MCF 10A (cell line): ENCODE measurements around the gene SYNPR. TPM values are rescaled to one million over a fixed set of nuclear protein-coding genes. Genes with fewer than 3 reads are reported as not detected.

ENCODE experiments used
- BruUV-seq: library from RNA; stranded (reverse); fragments of 400-500 nt; replicated peaks from 2 replicates; lab custom pipeline; 2021; lab: Mats Ljungman, UMichigan
- CTCF ChIA-PET: fragments of 300-600 bp; sonication (Branson Sonifier 250); formaldehyde crosslinking; extraction: SDS; loops from one replicate; lab custom pipeline; 2021; ENCODE audit warnings: antibody characterized with exemption, inconsistent platforms; lab: Yijun Ruan, JAX
- POLR2A ChIA-PET: fragments of 300-600, 350-650 bp; sonication (Branson Sonifier 250); formaldehyde crosslinking; extraction: SDS; loops from one replicate; lab custom pipeline; 2020; ENCODE audit warnings: antibody characterized with exemption, inconsistent platforms; lab: Yijun Ruan, JAX
- DNase-seq: peaks from one replicate; pipeline ENCODE4 v3.0.0-alpha.2; 2018; ENCODE audit not compliant: unreplicated experiment
- H3K27ac Mint-ChIP-seq: one replicate; pipeline ENCODE4 v1.8.0; 2022; ENCODE audit warnings: mild to moderate bottlenecking, low read depth, mixed read lengths; ENCODE audit not compliant: unreplicated experiment
- H3K27me3 Mint-ChIP-seq: one replicate; pipeline ENCODE4 v1.8.0; 2022; ENCODE audit warnings: mixed read lengths; ENCODE audit not compliant: insufficient read depth, unreplicated experiment
- H3K36me3 Mint-ChIP-seq: one replicate; pipeline ENCODE4 v1.8.0; 2022; ENCODE audit warnings: mild to moderate bottlenecking, moderate library complexity, mixed read lengths; ENCODE audit not compliant: insufficient read depth, unreplicated experiment
- H3K4me1 Mint-ChIP-seq: one replicate; pipeline ENCODE4 v1.8.0; 2022; ENCODE audit warnings: mixed read lengths; ENCODE audit not compliant: insufficient read depth, unreplicated experiment
- H3K4me3 Mint-ChIP-seq: one replicate; pipeline ENCODE4 v1.8.0; 2022; ENCODE audit warnings: mild to moderate bottlenecking, moderate library complexity, mixed read lengths; ENCODE audit not compliant: unreplicated experiment
- H3K9me3 Mint-ChIP-seq: one replicate; pipeline ENCODE4 v1.8.0; 2022; ENCODE audit warnings: mixed read lengths; ENCODE audit not compliant: unreplicated experiment
- CTCF ChIP-seq: fragments of 200-600 bp; IDR thresholded peaks from one replicate; pipeline ENCODE4 v1.8.0; 2022; ENCODE audit warnings: antibody characterized with exemption, mild to moderate bottlenecking; ENCODE audit not compliant: unreplicated experiment
- intact Hi-C: fragments of 100-400 bp; cut with micrococcal nuclease; formaldehyde crosslinking; loops from 2 replicates; pipeline ENCODE4 v1.14.1; 2022
- total RNA-seq: library from RNA; stranded (reverse); gene quantifications from 2 replicates; pipeline ENCODE4 v1.2.3, GENCODE V29; 2022

Gene SYNPR
- total RNA-seq, 1 experiment from 2014 or later = not detected

GRCh38 chr3:63264716-63265115 is 13.4 kb upstream of the SYNPR start:
- Mint-ChIP-seq H3K27me3 (peaks cover 13% of the 10 kb centered on the region), H3K36me3 (no peaks in the 10 kb centered on the region), H3K9me3 (no peaks in the 10 kb centered on the region), H3K4me3 (no peak overlapping the region), H3K27ac (no peak overlapping the region), H3K4me1 (no peaks in the 10 kb centered on the region)
- DNase-seq = no peak
- POLR2A ChIA-PET = no interaction called here
- no peak for TF ChIP-seq CTCF
- intact Hi-C loops = no loop called here
- BruUV-seq = no TSS peak
- CTCF ChIA-PET = no interaction called here

- POLR2A ChIA-PET = no interaction called here
- intact Hi-C loops = no loop called here
- DNase-seq = no peak
- TF ChIP-seq CTCF = no peak
- Mint-ChIP-seq H3K4me1 (no peaks in the 10 kb centered on the region), H3K9me3 (no peaks in the 10 kb centered on the region), H3K27ac (no peak overlapping the region), H3K36me3 (no peaks in the 10 kb centered on the region), H3K4me3 (no peak overlapping the region), H3K27me3 (peaks cover 92% of the 10 kb centered on the region)
- CTCF ChIA-PET = no interaction called here
- no TSS peak for BruUV-seq
These were observed 3.7 kb upstream of the SYNPR start for GRCh38 chr3:63274359-63274758.

DNA sequence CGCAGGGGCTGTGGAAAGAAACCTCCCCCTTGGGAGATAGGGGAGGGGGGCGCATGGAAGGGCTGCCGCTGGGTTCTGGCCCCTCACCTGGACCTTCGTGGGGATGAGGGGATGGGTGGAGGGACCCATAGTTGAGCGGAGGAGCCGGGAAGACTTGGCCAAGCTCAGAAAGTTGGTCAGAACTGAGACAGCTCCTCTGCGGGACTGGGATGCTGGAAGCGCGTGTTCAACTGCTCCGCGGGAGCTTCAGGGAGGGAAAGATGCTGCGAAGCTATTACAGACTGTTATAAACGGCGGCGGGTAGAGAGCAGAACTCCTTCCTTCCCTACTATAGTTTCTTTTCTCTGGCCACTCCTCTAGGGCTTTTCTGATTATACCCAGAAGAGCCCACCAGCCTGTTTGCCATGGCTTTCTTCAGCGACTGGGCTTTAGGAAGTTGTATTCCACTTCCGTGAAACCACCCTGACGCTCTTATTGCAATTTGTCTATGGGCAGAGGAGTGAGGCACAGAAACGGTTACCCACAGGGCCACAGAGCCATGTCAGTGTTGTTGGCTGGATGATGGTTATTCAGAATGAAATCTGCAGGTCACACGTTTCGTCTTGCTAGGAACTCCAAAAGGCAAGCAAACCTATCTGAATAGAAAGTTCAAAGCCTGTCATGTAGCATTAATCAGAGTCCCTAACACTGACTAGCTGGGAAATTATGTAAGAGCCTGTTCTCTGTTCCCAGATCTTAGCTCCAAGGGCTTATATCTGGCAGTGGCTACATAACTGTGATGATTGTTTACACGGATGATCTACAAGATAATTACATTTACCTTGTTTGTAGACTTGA is 1.1 kb downstream of the SYNPR start:
- no TSS peak for BruUV-seq
- no peak for DNase-seq
- no peak overlapping the region for H3K27ac Mint-ChIP-seq

GRCh38 chr3:63287610-63288009 is 9.5 kb downstream of the SYNPR start:
- H3K4me1 Mint-ChIP-seq = no peaks in the 10 kb centered on the region
- H3K27me3 Mint-ChIP-seq = peaks cover 92% of the 10 kb centered on the region
- no peak overlapping the region for H3K4me3 Mint-ChIP-seq
- no TSS peak for BruUV-seq
- no peaks in the 10 kb centered on the region for H3K9me3 Mint-ChIP-seq
- H3K27ac Mint-ChIP-seq = no peak overlapping the region
- ChIA-PET CTCF (no interaction called here), POLR2A (no interaction called here)
- no peak for DNase-seq
- H3K36me3 Mint-ChIP-seq = no peaks in the 10 kb centered on the region
- intact Hi-C loops = no loop called here
- no peak for TF ChIP-seq CTCF

More for the DNA sequence above, 1.1 kb downstream of the SYNPR start:
- POLR2A ChIA-PET = no interaction called here
- intact Hi-C loops = no loop called here
- no peak for TF ChIP-seq CTCF
- CTCF ChIA-PET = interaction anchor here (1.0 kb wide), 1 partner anchor 47 kb away, joined by 4 read pairs; no protein-coding TSS in a partner anchor
- peaks cover 86% of the 10 kb centered on the region for H3K27me3 Mint-ChIP-seq
- no peaks in the 10 kb centered on the region for H3K4me1 Mint-ChIP-seq
- H3K9me3 Mint-ChIP-seq = no peaks in the 10 kb centered on the region
- no peak overlapping the region for H3K4me3 Mint-ChIP-seq
- H3K36me3 Mint-ChIP-seq = no peaks in the 10 kb centered on the region
